GM23248 (cell line): ENCODE results near the gene SH3TC1. TPM values are rescaled to one million over a fixed set of nuclear protein-coding genes. Genes with fewer than 3 reads are reported as not detected.
A peak's percentile ranks its signal among the peaks of the same experiment; 100 is the strongest.

Experiments
- DNase-seq: peaks from one replicate; pipeline ENCODE4 v3.0.0-alpha.2; 2015
- H2AFZ ChIP-seq: fragments of 200-600 bp; sonication (generic); 2 replicates; pipeline ENCODE4 v1.6.1; 2016; ENCODE audit warnings: antibody characterized with exemption
- H3F3A ChIP-seq: fragments of 200-600 bp; sonication (generic); 2 replicates; pipeline ENCODE4 v1.6.1; 2016; ENCODE audit warnings: mild to moderate bottlenecking, antibody characterized with exemption, mixed run types; ENCODE audit not compliant: insufficient read depth
- H3K27ac ChIP-seq: fragments of 200-600 bp; sonication (generic); 2 replicates; pipeline ENCODE4 v1.5.1; 2016; ENCODE audit warnings: mild to moderate bottlenecking
- H3K27me3 ChIP-seq: fragments of 200-600 bp; sonication (generic); replicated peaks from 2 replicates; pipeline ENCODE4 v1.6.1; 2016; ENCODE audit warnings: mild to moderate bottlenecking; ENCODE audit not compliant: insufficient read depth
- H3K36me3 ChIP-seq: fragments of 200-600 bp; sonication (generic); 2 replicates; pipeline ENCODE4 v1.6.1; 2016; ENCODE audit warnings: low read depth, mild to moderate bottlenecking
- H3K4me1 ChIP-seq: fragments of 200-600 bp; sonication (generic); 2 replicates; pipeline ENCODE4 v1.6.1; 2016; ENCODE audit warnings: mild to moderate bottlenecking; ENCODE audit not compliant: insufficient read depth
- H3K4me2 ChIP-seq: fragments of 200-600 bp; sonication (generic); one replicate; pipeline ENCODE4 v1.6.1; 2016; ENCODE audit warnings: mild to moderate bottlenecking; ENCODE audit not compliant: unreplicated experiment
- H3K4me3 ChIP-seq: fragments of 200-600 bp; sonication (generic); 2 replicates; pipeline ENCODE4 v1.5.1; 2016; ENCODE audit warnings: mild to moderate bottlenecking
- H3K79me2 ChIP-seq: fragments of 200-600 bp; sonication (generic); 2 replicates; pipeline ENCODE4 v1.6.1; 2016; ENCODE audit warnings: mild to moderate bottlenecking; ENCODE audit not compliant: insufficient read depth
- H3K9ac ChIP-seq: fragments of 200-600 bp; sonication (generic); 2 replicates; pipeline ENCODE4 v1.6.1; 2016; ENCODE audit warnings: mild to moderate bottlenecking
- H3K9me2 ChIP-seq: fragments of 200-600 bp; sonication (generic); 2 replicates; pipeline ENCODE4 v1.6.1; 2016; ENCODE audit warnings: mixed run types, mild to moderate bottlenecking, moderate library complexity; ENCODE audit not compliant: insufficient read depth
- H3K9me3 ChIP-seq: fragments of 200-600 bp; sonication (generic); one replicate; pipeline ENCODE4 v1.6.1; 2017; ENCODE audit warnings: low read depth
- H4K20me1 ChIP-seq: fragments of 200-600 bp; sonication (generic); 2 replicates; pipeline ENCODE4 v1.6.0; 2016; ENCODE audit not compliant: insufficient read depth
- EZH2 ChIP-seq: fragments of 200-600 bp; sonication (generic); IDR thresholded peaks from 2 replicates; pipeline ENCODE4 v1.6.1; 2018; ENCODE audit warnings: antibody characterized with exemption, mild to moderate bottlenecking; ENCODE audit not compliant: insufficient read depth, poor library complexity, severe bottlenecking
- EZH2phosphoT487 ChIP-seq: fragments of 200-600 bp; sonication (generic); IDR thresholded peaks from 2 replicates; pipeline ENCODE4 v1.6.1; 2018; ENCODE audit warnings: antibody characterized with exemption, moderate library complexity, mild to moderate bottlenecking, low read depth; ENCODE audit not compliant: insufficient read depth
- WGBS, 2 experiments: methylation state at CpG; one replicate each; pipeline ENCODE4 v1.1.6; 2015 to 2017; ENCODE audit warnings: low lambda C conversion rate in 2 of 2, low coverage in 1 of 2; ENCODE audit errors: missing lambda C conversion rate in 2 of 2; 5-methylcytosine and 5-hydroxymethylcytosine counted together
- in situ Hi-C: fragments of 300-500 bp; cut with MboI; formaldehyde crosslinking; loops from 2 replicates; pipeline ENCODE4 v1.15.0; 2020
- polyA plus RNA-seq: library from polyadenylated mRNA; unstranded; fragments of >200 nt; fragmentation: Nextera tagmentation; extraction: Ambion mirVana; gene quantifications from 2 replicates; pipeline ENCODE4 v1.2.1, GENCODE V29; 2016
- total RNA-seq: library from RNA; depleted of rRNA; stranded (reverse); fragments of >200 nt; shearing (Covaris generic); gene quantifications from 2 replicates; pipeline ENCODE4 v1.2.3, GENCODE V29; 2014

Gene SH3TC1
- total and polyA plus RNA-seq, 2 experiments from 2014 or later = 2.3 to 6.5 TPM

- Histone ChIP-seq H3K9ac (no peak overlapping the region), H3K9me3 (no peaks in the 10 kb centered on the region), H2AFZ (no peak overlapping the region), H3K9me2 (no peaks in the 10 kb centered on the region), H3K4me1 (no peaks in the 10 kb centered on the region), H3F3A (no peaks in the 10 kb centered on the region), H3K4me2 (no peak overlapping the region), H3K27ac (no peak overlapping the region), H3K27me3 (no peaks in the 10 kb centered on the region), H3K36me3 (no peaks in the 10 kb centered on the region), H3K4me3 (no peak overlapping the region), H4K20me1 (no peaks in the 10 kb centered on the region), H3K79me2 (no peaks in the 10 kb centered on the region)
- in situ Hi-C loops = no loop called here
- peak; percentile 67 for DNase-seq
- TF ChIP-seq EZH2 (no peak), EZH2phosphoT487 (no peak)
- 13 to 21% methylated on average over 6 of the region's 6 CpGs for WGBS, 2 experiments
Observed at GRCh38 chr4:8207314-8207713, 8.2 kb downstream of the SH3TC1 start.

GRCh38 chr4:8208565-8208964 lies 9.5 kb downstream of the SH3TC1 start:
- Histone ChIP-seq H3K4me1 (no peaks in the 10 kb centered on the region), H3F3A (no peaks in the 10 kb centered on the region), H3K9me2 (no peaks in the 10 kb centered on the region), H3K27me3 (no peaks in the 10 kb centered on the region), H3K4me2 (no peak overlapping the region), H3K4me3 (no peak overlapping the region), H4K20me1 (no peaks in the 10 kb centered on the region), H3K79me2 (no peaks in the 10 kb centered on the region), H2AFZ (no peak overlapping the region), H3K36me3 (no peaks in the 10 kb centered on the region), H3K27ac (no peak overlapping the region), H3K9me3 (no peaks in the 10 kb centered on the region), H3K9ac (no peak overlapping the region)
- in situ Hi-C loops = no loop called here
- no peak for TF ChIP-seq EZH2phosphoT487
- no peak for TF ChIP-seq EZH2
- 95 to 98% methylated on average over 12 of the region's 12 CpGs for WGBS, 2 experiments
- no peak for DNase-seq

GRCh38 chr4:8209181-8209874 lies 10.2 kb downstream of the SH3TC1 start:
- TF ChIP-seq EZH2 (no peak), EZH2phosphoT487 (no peak)
- H3K27ac ChIP-seq = no peak overlapping the region
- no peak overlapping the region for H3K4me3 ChIP-seq
- no peaks in the 10 kb centered on the region for H3K9me2 ChIP-seq
- H3K4me1 ChIP-seq = no peaks in the 10 kb centered on the region
- H3K9me3 ChIP-seq = no peaks in the 10 kb centered on the region
- no peaks in the 10 kb centered on the region for H3K36me3 ChIP-seq
- H3K27me3 ChIP-seq = no peaks in the 10 kb centered on the region
- no peaks in the 10 kb centered on the region for H3K79me2 ChIP-seq
- H3K9ac ChIP-seq = no peak overlapping the region
- WGBS, 2 experiments = 90 to 92% methylated on average over 21 of the region's 21 CpGs
- peaks cover under 1% of the 10 kb centered on the region; the same call in 1 of the 2 replicates for H3F3A ChIP-seq
- no peak overlapping the region for H2AFZ ChIP-seq
- no peak for DNase-seq
- in situ Hi-C loops = no loop called here
- H3K4me2 ChIP-seq = no peak overlapping the region
- no peaks in the 10 kb centered on the region for H4K20me1 ChIP-seq

- Histone ChIP-seq H3K4me3 (no peak overlapping the region), H3K4me1 (peaks cover 5% of the 10 kb centered on the region; the same call in 1 of the 2 replicates), H3K4me2 (no peak overlapping the region), H3F3A (peaks cover 7% of the 10 kb centered on the region; the same call in 1 of the 2 replicates), H3K79me2 (no peaks in the 10 kb centered on the region), H3K27me3 (no peaks in the 10 kb centered on the region), H4K20me1 (no peaks in the 10 kb centered on the region), H3K36me3 (no peaks in the 10 kb centered on the region), H3K9ac (no peak overlapping the region), H3K27ac (no peak overlapping the region), H3K9me2 (no peaks in the 10 kb centered on the region), H2AFZ (no peak overlapping the region), H3K9me3 (no peaks in the 10 kb centered on the region)
- no peak for DNase-seq
- in situ Hi-C loops = no loop called here
- 76 to 88% methylated on average over 11 to 12 of the region's 12 CpGs for WGBS, 2 experiments
- TF ChIP-seq EZH2 (no peak), EZH2phosphoT487 (no peak)
Observed at GRCh38 chr4:8210010-8210409, 10.9 kb downstream of the SH3TC1 start.
